ENCODE data around the gene TMEM255A.

- TF ChIP-seq CTCF (IDR thresholded peaks at IDR 0.05) (no peak), EZH2phosphoT487 (IDR thresholded peaks at IDR 0.05; ENCODE audit: borderline replicate concordance, low read depth) (no peak), FOXJ3 (CRISPR knock-in tag; IDR thresholded peaks at IDR 0.05) (no peak), JUND (IDR thresholded peaks at IDR 0.05) (no peak), YY1 (IDR thresholded peaks at IDR 0.05; ENCODE audit: low read depth) (no peak), TAF1 (IDR thresholded peaks at IDR 0.05; ENCODE audit: borderline replicate concordance, low read depth, low read length) (no peak), EP300 (IDR thresholded peaks at IDR 0.05; ENCODE audit: borderline replicate concordance in 1 of 2, low read depth in 1 of 2, low read length in 1 of 2) (no peak), FOXM1 (IDR thresholded peaks at IDR 0.05; ENCODE audit: low read depth) (no peak)
- TF ChIP-seq, protein P1, sequence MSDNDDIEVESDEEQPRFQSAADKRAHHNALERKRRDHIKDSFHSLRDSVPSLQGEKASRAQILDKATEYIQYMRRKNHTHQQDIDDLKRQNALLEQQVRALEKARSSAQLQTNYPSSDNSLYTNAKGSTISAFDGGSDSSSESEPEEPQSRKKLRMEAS (IDR thresholded peaks at IDR 0.05; ENCODE audit: low read depth): no peak
Measured at GRCh38 chrX:120294651-120295050, 16.6 kb downstream of the TMEM255A start.
